Astrocyte (in vitro differentiated cells and primary cell): ENCODE results near the gene YIPF7. TPM values are rescaled to one million over a fixed set of nuclear protein-coding genes. Genes with fewer than 3 reads are reported as not detected.

Experiments used
- DNase-seq: peaks from one replicate; pipeline ENCODE4 v3.0.0-alpha.2; 2010; ENCODE audit warnings: low read depth
- FAIRE-seq: peaks from 2 replicates; lab custom pipeline; 2011; peaks lifted over from hg19 to GRCh38; lab: Jason Lieb, UNC
- H2AFZ ChIP-seq: 2 replicates; pipeline ENCODE4 v1.6.0; 2012; ENCODE audit warnings: low read depth, low read length, inconsistent platforms
- H3K27ac ChIP-seq: 2 replicates; pipeline ENCODE4 v1.5.1; 2011; ENCODE audit warnings: low read depth, low read length, inconsistent platforms
- H3K27me3 ChIP-seq: 2 replicates; pipeline ENCODE4 v1.6.0; 2011; ENCODE audit warnings: low read length, inconsistent platforms; ENCODE audit not compliant: insufficient read depth
- H3K36me3 ChIP-seq: 2 replicates; pipeline ENCODE4 v1.5.1; 2011; ENCODE audit warnings: low read length, inconsistent platforms; ENCODE audit not compliant: insufficient read depth
- H3K4me1 ChIP-seq: 2 replicates; pipeline ENCODE4 v1.5.1; 2011; ENCODE audit warnings: low read length, inconsistent platforms; ENCODE audit not compliant: insufficient read depth
- H3K4me2 ChIP-seq: 2 replicates; pipeline ENCODE4 v1.6.0; 2012; ENCODE audit warnings: low read length, inconsistent platforms
- H3K4me3 ChIP-seq: 2 replicates; pipeline ENCODE4 v1.5.1; 2011; ENCODE audit warnings: low read depth, mild to moderate bottlenecking, low read length, inconsistent platforms; ENCODE audit not compliant: insufficient read depth
- H3K79me2 ChIP-seq: 2 replicates; pipeline ENCODE4 v1.6.0; 2012; ENCODE audit warnings: mild to moderate bottlenecking, low read length, inconsistent platforms; ENCODE audit not compliant: insufficient read depth
- H3K9ac ChIP-seq: 2 replicates; pipeline ENCODE4 v1.6.0; 2012; ENCODE audit warnings: mild to moderate bottlenecking, low read length, inconsistent platforms
- H3K9me3 ChIP-seq: 2 replicates; pipeline ENCODE4 v1.5.1; 2012; ENCODE audit warnings: low read depth, mild to moderate bottlenecking, low read length, inconsistent platforms; ENCODE audit not compliant: insufficient read depth
- H4K20me1 ChIP-seq: 2 replicates; pipeline ENCODE4 v1.6.0; 2012; ENCODE audit warnings: low read length, inconsistent platforms; ENCODE audit not compliant: insufficient read depth
- H3K27ac Mint-ChIP-seq: one replicate; pipeline ENCODE4 v1.8.0; 2021; ENCODE audit warnings: mild to moderate bottlenecking, mixed read lengths; ENCODE audit not compliant: unreplicated experiment
- H3K27me3 Mint-ChIP-seq: one replicate; pipeline ENCODE4 v1.8.0; 2021; ENCODE audit warnings: low read depth, mixed read lengths; ENCODE audit not compliant: unreplicated experiment
- H3K36me3 Mint-ChIP-seq: one replicate; pipeline ENCODE4 v1.8.0; 2021; ENCODE audit warnings: low read depth, mixed read lengths; ENCODE audit not compliant: unreplicated experiment
- H3K4me1 Mint-ChIP-seq: one replicate; pipeline ENCODE4 v1.8.0; 2021; ENCODE audit warnings: low read depth, mixed read lengths; ENCODE audit not compliant: unreplicated experiment
- H3K4me3 Mint-ChIP-seq: one replicate; pipeline ENCODE4 v1.8.0; 2021; ENCODE audit warnings: mild to moderate bottlenecking, moderate library complexity, mixed read lengths; ENCODE audit not compliant: unreplicated experiment
- H3K9me3 Mint-ChIP-seq: one replicate; pipeline ENCODE4 v1.8.0; 2021; ENCODE audit warnings: mild to moderate bottlenecking, mixed read lengths; ENCODE audit not compliant: unreplicated experiment
- EZH2 ChIP-seq: IDR thresholded peaks from 2 replicates; pipeline ENCODE4 v1.6.1; 2012; ENCODE audit warnings: mild to moderate bottlenecking, low read length, inconsistent platforms; ENCODE audit not compliant: insufficient read depth
- total RNA-seq: library from RNA; stranded (reverse); gene quantifications from 2 replicates; pipeline ENCODE4 v1.2.1, GENCODE V29; 2021
- TF ChIP-seq, protein P1 (sequence below): IDR thresholded peaks from 2 replicates; pipeline ENCODE4 v1.5.1; 2011; ENCODE audit warnings: low read depth, mild to moderate bottlenecking, inconsistent platforms, low read length, moderate library complexity; ENCODE audit not compliant: insufficient read depth

The YIPF7 gene
- total RNA-seq, 1 donor from 2014 or later, result 0.30 TPM

DNA sequence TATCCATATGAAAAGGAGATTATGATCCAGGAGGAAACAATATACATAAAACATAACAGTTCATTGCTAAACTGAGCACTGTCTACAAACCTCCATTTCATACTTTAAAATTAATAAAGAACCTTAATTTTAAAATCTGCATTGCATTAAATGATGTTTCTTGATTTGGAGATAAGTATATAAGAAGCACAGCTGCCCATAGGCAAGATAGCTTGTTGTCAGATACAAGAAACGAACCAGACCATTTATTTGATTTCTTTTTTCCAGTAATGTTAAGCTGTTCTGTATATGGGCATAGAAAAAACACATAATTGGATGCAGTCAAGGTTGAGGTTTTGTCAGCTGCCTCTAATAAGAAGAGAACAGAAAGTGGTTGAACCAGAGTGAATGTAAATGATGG lies 33.2 kb upstream of the YIPF7 start:
- Histone ChIP-seq H3K4me2 (no peak overlapping the region), H3K4me1 (no peaks in the 10 kb centered on the region), H3K4me3 (no peak overlapping the region), H3K9ac (no peak overlapping the region), H4K20me1 (no peaks in the 10 kb centered on the region), H3K79me2 (peaks cover 23% of the 10 kb centered on the region), H3K36me3 (peaks cover 53% of the 10 kb centered on the region), H3K27ac (no peak overlapping the region), H2AFZ (no peak overlapping the region), H3K27me3 (no peaks in the 10 kb centered on the region), H3K9me3 (no peaks in the 10 kb centered on the region)
- H3K4me3 Mint-ChIP-seq, result no peak overlapping the region
- H3K27me3 Mint-ChIP-seq, result no peaks in the 10 kb centered on the region
- no peak for FAIRE-seq
- H3K9me3 Mint-ChIP-seq, result no peaks in the 10 kb centered on the region
- DNase-seq, result no peak
- peaks cover 2% of the 10 kb centered on the region for H3K4me1 Mint-ChIP-seq
- TF ChIP-seq, protein P1, sequence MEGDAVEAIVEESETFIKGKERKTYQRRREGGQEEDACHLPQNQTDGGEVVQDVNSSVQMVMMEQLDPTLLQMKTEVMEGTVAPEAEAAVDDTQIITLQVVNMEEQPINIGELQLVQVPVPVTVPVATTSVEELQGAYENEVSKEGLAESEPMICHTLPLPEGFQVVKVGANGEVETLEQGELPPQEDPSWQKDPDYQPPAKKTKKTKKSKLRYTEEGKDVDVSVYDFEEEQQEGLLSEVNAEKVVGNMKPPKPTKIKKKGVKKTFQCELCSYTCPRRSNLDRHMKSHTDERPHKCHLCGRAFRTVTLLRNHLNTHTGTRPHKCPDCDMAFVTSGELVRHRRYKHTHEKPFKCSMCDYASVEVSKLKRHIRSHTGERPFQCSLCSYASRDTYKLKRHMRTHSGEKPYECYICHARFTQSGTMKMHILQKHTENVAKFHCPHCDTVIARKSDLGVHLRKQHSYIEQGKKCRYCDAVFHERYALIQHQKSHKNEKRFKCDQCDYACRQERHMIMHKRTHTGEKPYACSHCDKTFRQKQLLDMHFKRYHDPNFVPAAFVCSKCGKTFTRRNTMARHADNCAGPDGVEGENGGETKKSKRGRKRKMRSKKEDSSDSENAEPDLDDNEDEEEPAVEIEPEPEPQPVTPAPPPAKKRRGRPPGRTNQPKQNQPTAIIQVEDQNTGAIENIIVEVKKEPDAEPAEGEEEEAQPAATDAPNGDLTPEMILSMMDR, result no peak
- TF ChIP-seq EZH2, result no peak
- H3K27ac Mint-ChIP-seq, result no peak overlapping the region
- H3K36me3 Mint-ChIP-seq, result peaks cover 4% of the 10 kb centered on the region

DNA sequence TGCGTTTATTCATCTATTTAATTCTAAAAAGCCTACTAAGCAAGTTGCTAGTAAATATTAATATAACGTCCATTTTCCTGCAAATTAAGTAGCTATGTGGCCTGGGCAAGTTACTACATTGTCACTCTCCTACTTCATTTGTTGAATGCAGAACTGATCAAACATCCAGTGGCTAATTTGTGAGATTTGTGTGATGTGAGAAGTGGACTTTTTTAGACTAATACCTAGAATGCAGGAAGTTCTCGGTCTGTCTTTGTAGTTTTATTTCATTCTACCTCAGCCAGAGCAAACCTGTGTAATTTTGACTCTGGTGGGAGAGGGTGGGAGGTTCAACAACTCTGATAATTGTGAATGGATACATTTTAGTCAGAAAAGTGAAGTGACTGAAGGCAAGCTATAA lies 27.6 kb upstream of the YIPF7 start:
- H3K4me2 ChIP-seq, result peak overlapping the region; percentile 93
- Mint-ChIP-seq H3K27ac (no peak overlapping the region), H3K4me3 (peak overlapping the region; percentile 93), H3K9me3 (no peaks in the 10 kb centered on the region), H3K36me3 (no peaks in the 10 kb centered on the region), H3K27me3 (no peaks in the 10 kb centered on the region), H3K4me1 (peaks cover 2% of the 10 kb centered on the region)
- H3K27me3 ChIP-seq, result no peaks in the 10 kb centered on the region
- FAIRE-seq (no peak), DNase-seq (no peak)
- peak overlapping the region; percentile 88 for H3K9ac ChIP-seq
- peak overlapping the region; percentile 84 for H2AFZ ChIP-seq
- peaks cover 19% of the 10 kb centered on the region for H3K36me3 ChIP-seq
- H3K9me3 ChIP-seq, result no peaks in the 10 kb centered on the region
- peak overlapping the region; percentile 88 for H3K4me3 ChIP-seq
- H3K27ac ChIP-seq, result peak overlapping the region; percentile 92
- H3K79me2 ChIP-seq, result peaks cover 38% of the 10 kb centered on the region
- TF ChIP-seq, protein P1, result no peak
- no peak for TF ChIP-seq EZH2
- no peaks in the 10 kb centered on the region for H4K20me1 ChIP-seq
- no peaks in the 10 kb centered on the region for H3K4me1 ChIP-seq
